Superior temporal gyrus (tissue), 1 donor: Measurements from ENCODE around the gene TBCCD1.
A peak's percentile ranks its signal among the peaks of the same experiment; 100 is the strongest.
"Not testable (repeated sequence)": the region's sequence is repeated elsewhere in the genome, so short reads cannot be mapped to it uniquely, and the experiment has no call there.

Experiments
- DNase-seq: peaks from one replicate; pipeline ENCODE4 v3.0.0-alpha.2; 2016; ENCODE audit errors: extremely low spot score

The TBCCD1 gene

DNA sequence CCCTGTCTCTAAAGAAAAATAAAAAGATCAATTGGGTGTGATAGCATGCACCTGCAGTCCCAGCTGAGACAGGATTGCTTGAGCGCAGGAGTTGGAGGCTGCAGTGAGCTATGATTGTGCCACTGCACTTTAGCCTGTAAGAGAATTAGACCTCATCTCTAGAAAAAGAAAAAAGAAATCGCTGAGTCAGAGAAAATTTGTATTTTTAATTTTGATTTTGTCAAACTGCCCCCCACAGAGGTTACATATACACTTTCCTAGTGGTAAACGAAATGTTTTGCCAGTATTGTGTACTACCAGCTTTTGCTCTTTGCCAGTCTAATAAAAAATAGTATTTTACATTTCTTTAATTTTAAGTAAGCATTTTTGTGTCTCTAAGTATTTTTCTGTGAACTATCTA, 17.6 kb downstream of the TBCCD1 start:
- no peak for DNase-seq

DNA sequence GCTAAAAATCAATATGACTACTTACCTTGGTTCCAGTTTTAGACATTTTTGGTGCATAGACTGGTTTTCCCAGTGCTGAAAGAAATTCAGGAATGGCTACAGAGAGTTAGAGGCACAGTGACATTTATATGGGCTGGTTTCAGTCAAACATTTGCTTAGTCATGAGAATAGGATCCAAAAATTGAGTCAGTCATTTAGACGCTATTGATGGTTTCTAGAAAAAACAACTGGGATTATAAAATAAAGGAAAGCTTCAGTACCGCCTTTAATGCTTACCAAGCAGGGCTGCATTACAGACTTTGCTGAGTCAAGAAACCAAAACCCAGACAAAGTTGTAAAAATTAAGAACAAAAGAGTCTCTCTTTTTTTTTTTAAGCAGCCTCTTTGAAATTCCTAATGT, 22.9 kb downstream of the TBCCD1 start, which contains the start of gene CRYGS:
CRYGS (minus strand) TSS at position 100 of the 400 bp plus-strand sequence; CDS start at position 46, 54 bp downstream.
- no peak for DNase-seq

- no peak for DNase-seq
These were observed 26.3 kb downstream of the TBCCD1 start for GRCh38 chr3:186540835-186541226.

GRCh38 chr3:186540221-186540834, 26.8 kb downstream of the TBCCD1 start:
- peak; percentile 96 for DNase-seq

- DNase-seq: no peak
These were observed 28.4 kb downstream of the TBCCD1 start for GRCh38 chr3:186538779-186539178.

DNA sequence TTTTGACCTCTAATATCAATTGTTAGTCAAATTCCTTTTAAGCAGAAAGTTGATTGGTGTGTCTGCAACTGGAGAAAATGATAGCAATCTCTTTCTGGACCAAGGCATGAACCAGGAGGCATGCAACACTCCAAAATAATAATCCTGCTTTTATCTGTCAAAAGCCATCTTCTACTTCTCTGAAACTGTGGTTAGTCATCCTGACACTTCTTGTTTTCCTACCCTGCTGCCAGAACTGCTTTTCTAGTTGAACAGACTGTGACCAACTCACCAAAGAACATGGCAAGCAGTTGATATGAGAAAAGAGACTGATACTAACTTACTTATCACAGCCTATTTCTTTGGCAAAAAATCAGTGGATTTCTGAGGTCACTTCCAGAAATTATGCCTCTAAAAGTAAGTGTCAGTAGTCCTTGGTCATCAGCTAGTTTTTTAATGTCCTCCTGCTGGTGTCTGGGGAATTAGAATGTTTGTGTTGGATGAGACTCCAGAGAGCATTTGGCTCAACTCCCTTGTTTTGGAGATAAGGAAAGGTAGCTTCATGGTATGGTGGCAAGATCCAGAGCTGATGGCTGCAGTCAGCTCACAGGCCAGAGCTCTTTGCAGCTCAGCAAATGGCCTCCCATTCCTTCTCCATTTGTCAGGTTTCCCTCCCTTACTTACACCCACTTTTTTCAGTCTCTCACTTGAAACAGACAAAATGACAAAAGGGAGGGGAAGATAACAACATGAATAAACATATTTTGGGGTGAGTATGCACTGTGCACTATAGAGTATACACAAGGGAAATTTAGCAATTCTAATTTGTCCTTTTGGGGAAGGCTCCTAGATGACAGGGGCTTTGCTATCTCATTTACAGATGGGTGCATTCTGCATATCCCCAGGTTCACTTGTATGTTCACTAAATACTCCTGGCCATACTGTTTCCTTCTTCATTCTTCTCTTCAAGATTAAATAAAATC, 30.0 kb downstream of the TBCCD1 start:
- no peak for DNase-seq

- DNase-seq: no peak
These were observed 32.9 kb downstream of the TBCCD1 start for GRCh38 chr3:186534113-186534669.

DNA sequence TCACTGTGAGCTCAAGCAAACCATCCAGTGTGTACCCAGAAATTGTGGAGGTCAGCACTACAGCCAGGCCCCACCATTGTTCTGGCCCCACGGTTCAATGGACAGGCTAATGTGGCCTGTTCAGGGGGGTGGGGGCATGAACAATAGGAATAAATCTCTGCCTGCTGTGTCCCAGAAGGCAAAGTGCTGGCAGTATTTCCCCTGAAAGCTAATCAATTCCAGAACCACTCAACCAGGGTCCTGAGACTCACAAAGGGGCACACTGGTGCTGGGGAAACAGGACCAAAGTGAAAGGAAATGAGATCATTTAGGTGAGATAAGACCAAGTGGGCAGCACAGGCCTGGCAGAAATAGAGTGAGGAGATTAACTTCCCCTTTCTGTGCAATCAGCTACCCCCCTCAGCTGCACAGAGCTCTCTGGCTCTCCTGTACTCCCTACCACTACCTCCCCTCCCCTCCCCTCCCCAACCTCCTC, 34.5 kb downstream of the TBCCD1 start:
- DNase-seq: no peak

- DNase-seq: not testable (repeated sequence)
These were observed 35.4 kb downstream of the TBCCD1 start for GRCh38 chr3:186531694-186532093.

GRCh38 chr3:186530415-186530814, 36.7 kb downstream of the TBCCD1 start:
- DNase-seq: no peak

GRCh38 chr3:186529201-186529999, 37.7 kb downstream of the TBCCD1 start:
- no peak for DNase-seq

GRCh38 chr3:186526256-186526606, 40.9 kb downstream of the TBCCD1 start:
- no peak for DNase-seq

GRCh38 chr3:186525369-186526255, 41.5 kb downstream of the TBCCD1 start:
- no peak for DNase-seq

- DNase-seq: no peak
These were observed 42.5 kb downstream of the TBCCD1 start for GRCh38 chr3:186524616-186525015.

- no peak for DNase-seq
These were observed 43.7 kb downstream of the TBCCD1 start for GRCh38 chr3:186523434-186523833.

DNA sequence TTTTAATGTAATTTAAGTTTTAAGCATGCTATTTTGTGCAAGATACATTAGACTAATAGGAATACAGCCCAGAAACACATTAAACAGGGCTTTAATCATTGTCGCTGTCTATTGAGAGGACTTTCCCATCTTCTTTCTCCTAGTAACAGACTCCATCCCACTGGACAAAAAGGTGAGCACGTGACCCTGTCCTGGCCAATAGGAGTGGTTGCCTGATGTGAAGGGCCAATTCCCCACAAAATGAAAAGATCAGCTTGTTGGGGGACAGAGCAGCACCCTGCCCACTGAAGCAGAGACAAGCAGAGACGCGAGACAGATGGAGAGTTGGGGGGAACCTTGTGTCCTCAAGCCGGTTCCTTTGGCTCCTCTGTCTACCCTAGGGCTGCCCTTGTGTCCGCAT, 44.1 kb downstream of the TBCCD1 start:
- no peak for DNase-seq

- DNase-seq: no peak
These were observed 45.9 kb downstream of the TBCCD1 start for GRCh38 chr3:186520957-186521842.

GRCh38 chr3:186520431-186520830, 46.7 kb downstream of the TBCCD1 start:
- DNase-seq: no peak

DNA sequence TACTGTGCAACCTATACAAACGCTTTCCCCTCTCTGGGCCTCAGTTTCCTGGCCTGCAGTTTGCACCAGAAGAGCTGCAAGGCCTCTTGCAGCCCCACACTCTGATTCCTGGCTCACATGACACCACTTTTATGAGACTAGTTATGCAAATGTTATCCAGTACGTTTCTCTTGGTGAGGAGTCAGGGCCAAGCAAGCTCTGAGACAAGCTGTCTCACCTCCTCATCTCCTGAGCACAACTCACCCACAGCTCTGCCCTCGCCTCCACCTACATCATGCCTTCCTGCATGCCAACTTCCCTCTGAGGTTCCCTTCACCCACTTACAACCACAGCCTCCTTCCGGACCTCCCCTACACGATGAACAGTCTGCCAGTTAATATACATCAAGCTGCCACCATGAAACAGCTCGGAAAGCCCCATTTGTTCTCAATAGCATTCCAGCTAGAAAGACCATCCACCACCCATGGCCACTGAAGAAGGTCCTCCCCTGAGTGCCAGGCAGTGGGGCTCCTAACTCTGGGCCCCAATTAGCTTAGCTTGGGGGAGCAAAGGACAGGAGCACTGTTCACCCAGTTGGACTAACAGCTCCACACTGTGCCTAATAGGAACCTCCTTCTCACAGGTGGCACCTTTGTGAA, 48.0 kb downstream of the TBCCD1 start:
- DNase-seq: no peak
